ENCODE measurements around the gene TC2N. TPM values are rescaled to one million over a fixed set of nuclear protein-coding genes. Genes with fewer than 3 reads are reported as not detected.
"Not testable (repeated sequence)": the region's sequence is repeated elsewhere in the genome, so short reads cannot be mapped to it uniquely, and the experiment has no call there.

TC2N gene
- total RNA-seq, 1 experiment from 2014 or later, result 82.7 TPM

GRCh38 chr14:91898372-91898771 is 31.0 kb upstream of the TC2N start:
- no peak overlapping the region for H3K27ac Mint-ChIP-seq (ENCODE audit: unreplicated experiment)
- no peaks in the 10 kb centered on the region for H3K27me3 Mint-ChIP-seq (ENCODE audit: unreplicated experiment)
- H3K36me3 Mint-ChIP-seq (ENCODE audit: insufficient read depth, unreplicated experiment), result peaks cover 5% of the 10 kb centered on the region
- no peaks in the 10 kb centered on the region for H3K9me3 Mint-ChIP-seq (ENCODE audit: low read depth, unreplicated experiment)
- CTCF ChIA-PET, result interaction anchor here (0.7 kb wide), 1 partner anchor 159 kb away, joined by 4 read pairs; no protein-coding TSS in a partner anchor
- no peak for DNase-seq
- TF ChIP-seq, protein P1, sequence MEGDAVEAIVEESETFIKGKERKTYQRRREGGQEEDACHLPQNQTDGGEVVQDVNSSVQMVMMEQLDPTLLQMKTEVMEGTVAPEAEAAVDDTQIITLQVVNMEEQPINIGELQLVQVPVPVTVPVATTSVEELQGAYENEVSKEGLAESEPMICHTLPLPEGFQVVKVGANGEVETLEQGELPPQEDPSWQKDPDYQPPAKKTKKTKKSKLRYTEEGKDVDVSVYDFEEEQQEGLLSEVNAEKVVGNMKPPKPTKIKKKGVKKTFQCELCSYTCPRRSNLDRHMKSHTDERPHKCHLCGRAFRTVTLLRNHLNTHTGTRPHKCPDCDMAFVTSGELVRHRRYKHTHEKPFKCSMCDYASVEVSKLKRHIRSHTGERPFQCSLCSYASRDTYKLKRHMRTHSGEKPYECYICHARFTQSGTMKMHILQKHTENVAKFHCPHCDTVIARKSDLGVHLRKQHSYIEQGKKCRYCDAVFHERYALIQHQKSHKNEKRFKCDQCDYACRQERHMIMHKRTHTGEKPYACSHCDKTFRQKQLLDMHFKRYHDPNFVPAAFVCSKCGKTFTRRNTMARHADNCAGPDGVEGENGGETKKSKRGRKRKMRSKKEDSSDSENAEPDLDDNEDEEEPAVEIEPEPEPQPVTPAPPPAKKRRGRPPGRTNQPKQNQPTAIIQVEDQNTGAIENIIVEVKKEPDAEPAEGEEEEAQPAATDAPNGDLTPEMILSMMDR (IDR thresholded peaks at IDR 0.05; ENCODE audit: unreplicated experiment), result no peak
- no TSS peak for BruUV-seq (replicated peaks)
- intact Hi-C loops (cut with micrococcal nuclease; ENCODE audit: unreplicated experiment), result no loop called here
- H3K4me3 Mint-ChIP-seq (ENCODE audit: low read depth, unreplicated experiment), result no peak overlapping the region
- no peaks in the 10 kb centered on the region for H3K4me1 Mint-ChIP-seq (ENCODE audit: low read depth, unreplicated experiment)

- H3K27ac Mint-ChIP-seq (ENCODE audit: unreplicated experiment); intact Hi-C loops (cut with micrococcal nuclease; ENCODE audit: unreplicated experiment); CTCF ChIA-PET; H3K36me3 Mint-ChIP-seq (ENCODE audit: insufficient read depth, unreplicated experiment); H3K4me3 Mint-ChIP-seq (ENCODE audit: low read depth, unreplicated experiment); H3K4me1 Mint-ChIP-seq (ENCODE audit: low read depth, unreplicated experiment); H3K9me3 Mint-ChIP-seq (ENCODE audit: low read depth, unreplicated experiment); BruUV-seq (replicated peaks); H3K27me3 Mint-ChIP-seq (ENCODE audit: unreplicated experiment); DNase-seq: not testable (repeated sequence)
Observed at GRCh38 chr14:91897716-91898115, 30.4 kb upstream of the TC2N start.

GRCh38 chr14:91897106-91897701 is 29.9 kb upstream of the TC2N start:
- Mint-ChIP-seq H3K27me3 (ENCODE audit: unreplicated experiment) (no peaks in the 10 kb centered on the region), H3K4me1 (ENCODE audit: low read depth, unreplicated experiment) (no peaks in the 10 kb centered on the region)
- intact Hi-C loops (cut with micrococcal nuclease; ENCODE audit: unreplicated experiment), result no loop called here

GRCh38 chr14:91896419-91896818 is 29.1 kb upstream of the TC2N start:
- H3K4me3 Mint-ChIP-seq (ENCODE audit: low read depth, unreplicated experiment), result no peak overlapping the region
- H3K27ac Mint-ChIP-seq (ENCODE audit: unreplicated experiment), result no peak overlapping the region
- H3K36me3 Mint-ChIP-seq (ENCODE audit: insufficient read depth, unreplicated experiment), result peaks cover 7% of the 10 kb centered on the region
- BruUV-seq (replicated peaks), result no TSS peak
- DNase-seq, result no peak
- H3K9me3 Mint-ChIP-seq (ENCODE audit: low read depth, unreplicated experiment), result no peaks in the 10 kb centered on the region
- H3K4me1 Mint-ChIP-seq (ENCODE audit: low read depth, unreplicated experiment), result no peaks in the 10 kb centered on the region
- no peaks in the 10 kb centered on the region for H3K27me3 Mint-ChIP-seq (ENCODE audit: unreplicated experiment)
- TF ChIP-seq, protein P1 (IDR thresholded peaks at IDR 0.05; ENCODE audit: unreplicated experiment), result no peak
- intact Hi-C loops (cut with micrococcal nuclease; ENCODE audit: unreplicated experiment), result no loop called here
- CTCF ChIA-PET, result interaction anchor here (0.7 to 1.0 kb wide), 2 partner anchors 15 to 443 kb away, joined by 3 read pairs; no protein-coding TSS in a partner anchor

More at GRCh38 chr14:91897106-91897701, 29.9 kb upstream of the TC2N start:
- H3K9me3 Mint-ChIP-seq (ENCODE audit: low read depth, unreplicated experiment), result no peaks in the 10 kb centered on the region
- peaks cover 5% of the 10 kb centered on the region for H3K36me3 Mint-ChIP-seq (ENCODE audit: insufficient read depth, unreplicated experiment)
- H3K4me3 Mint-ChIP-seq (ENCODE audit: low read depth, unreplicated experiment), result no peak overlapping the region
- DNase-seq, result no peak
- H3K27ac Mint-ChIP-seq (ENCODE audit: unreplicated experiment), result no peak overlapping the region
- CTCF ChIA-PET, result interaction anchor here (1.0 kb wide), 1 partner anchor 14 kb away, joined by 3 read pairs; no protein-coding TSS in a partner anchor
- TF ChIP-seq, protein P1 (IDR thresholded peaks at IDR 0.05; ENCODE audit: unreplicated experiment), result no peak
- BruUV-seq (replicated peaks), result no TSS peak

GRCh38 chr14:91893669-91894068 is 26.3 kb upstream of the TC2N start:
- CTCF ChIA-PET, result interaction anchor here (0.6 kb wide), 1 partner anchor 22 kb away, joined by 3 read pairs; no protein-coding TSS in a partner anchor
- no peak overlapping the region for H3K27ac Mint-ChIP-seq (ENCODE audit: unreplicated experiment)

More at GRCh38 chr14:91893669-91894068, 26.3 kb upstream of the TC2N start:
- BruUV-seq (replicated peaks), result no TSS peak
- peaks cover 9% of the 10 kb centered on the region for H3K36me3 Mint-ChIP-seq (ENCODE audit: insufficient read depth, unreplicated experiment)
- H3K9me3 Mint-ChIP-seq (ENCODE audit: low read depth, unreplicated experiment), result no peaks in the 10 kb centered on the region
- H3K4me1 Mint-ChIP-seq (ENCODE audit: low read depth, unreplicated experiment), result peaks cover 13% of the 10 kb centered on the region
- no peaks in the 10 kb centered on the region for H3K27me3 Mint-ChIP-seq (ENCODE audit: unreplicated experiment)
- TF ChIP-seq, protein P1 (IDR thresholded peaks at IDR 0.05; ENCODE audit: unreplicated experiment), result no peak
- H3K4me3 Mint-ChIP-seq (ENCODE audit: low read depth, unreplicated experiment), result no peak overlapping the region
- intact Hi-C loops (cut with micrococcal nuclease; ENCODE audit: unreplicated experiment), result no loop called here
- no peak for DNase-seq

All from Calu3 (cell line).